Measurements from ENCODE around the gene NOX3.
A peak's percentile ranks its signal among the peaks of the same experiment; 100 is the strongest.
"Not testable (repeated sequence)": the region's sequence is repeated elsewhere in the genome, so short reads cannot be mapped to it uniquely, and the experiment has no call there.

Gene NOX3

DNA sequence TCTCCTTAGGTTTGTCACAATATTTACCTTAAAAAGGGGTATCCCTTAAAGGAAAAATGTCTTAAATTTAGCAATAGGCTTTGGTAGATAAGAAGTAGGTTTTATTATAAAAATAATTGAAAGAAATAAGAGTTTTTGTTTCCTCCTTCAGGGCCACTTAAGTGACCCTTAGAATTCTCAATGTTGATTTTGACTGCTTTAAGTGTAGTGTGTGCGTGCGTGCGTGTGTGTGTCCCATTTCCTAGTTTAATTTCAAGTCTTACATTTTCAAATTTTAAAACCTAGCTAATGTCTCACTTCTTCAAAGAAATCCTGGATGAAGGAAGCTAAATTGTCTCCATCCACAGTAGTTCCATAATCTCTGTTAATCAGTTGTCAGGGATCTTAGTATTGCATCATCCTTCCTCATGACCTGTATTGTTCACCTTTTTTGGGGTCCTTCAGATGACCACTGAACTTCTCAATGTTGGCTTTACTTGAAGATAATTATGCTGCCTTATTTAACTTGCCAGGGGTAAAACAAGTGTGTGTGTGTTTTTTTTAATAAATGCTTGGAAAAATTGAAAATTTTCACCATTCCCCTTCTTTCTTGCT lies 90.7 kb downstream of the NOX3 start:
- no peaks in the 10 kb centered on the region for H3K79me2 ChIP-seq (ENCODE audit: insufficient read depth, low read length)
- H3K9me3 ChIP-seq (ENCODE audit: insufficient read depth, low read depth, low read length), result 0 out of 2 replicates have a peak, but pooled peaks cover 3% of the 10 kb centered on the region
- no peaks in the 10 kb centered on the region for H4K20me1 ChIP-seq (ENCODE audit: insufficient read depth, low read length, poor library complexity, severe bottlenecking)
- no peaks in the 10 kb centered on the region for H3K9me2 ChIP-seq (replicated peaks; ENCODE audit: low read depth, low read length)
- H3K36me3 ChIP-seq (ENCODE audit: insufficient read depth, low read length), result no peaks in the 10 kb centered on the region
- no peak overlapping the region for H3K4me3 ChIP-seq (ENCODE audit: low read length, poor library complexity, severe bottlenecking)
- H3K9ac ChIP-seq (ENCODE audit: low read depth, low read length, poor library complexity, severe bottlenecking), result no peak overlapping the region
- H3K27me3 ChIP-seq (ENCODE audit: insufficient read depth, low read length, poor library complexity, severe bottlenecking), result no peaks in the 10 kb centered on the region
- no peaks in the 10 kb centered on the region for H3K4me1 ChIP-seq (ENCODE audit: insufficient read depth, low read length, poor library complexity, severe bottlenecking)
- H2AFZ ChIP-seq (ENCODE audit: low read length), result no peak overlapping the region
- TF ChIP-seq, protein P1, sequence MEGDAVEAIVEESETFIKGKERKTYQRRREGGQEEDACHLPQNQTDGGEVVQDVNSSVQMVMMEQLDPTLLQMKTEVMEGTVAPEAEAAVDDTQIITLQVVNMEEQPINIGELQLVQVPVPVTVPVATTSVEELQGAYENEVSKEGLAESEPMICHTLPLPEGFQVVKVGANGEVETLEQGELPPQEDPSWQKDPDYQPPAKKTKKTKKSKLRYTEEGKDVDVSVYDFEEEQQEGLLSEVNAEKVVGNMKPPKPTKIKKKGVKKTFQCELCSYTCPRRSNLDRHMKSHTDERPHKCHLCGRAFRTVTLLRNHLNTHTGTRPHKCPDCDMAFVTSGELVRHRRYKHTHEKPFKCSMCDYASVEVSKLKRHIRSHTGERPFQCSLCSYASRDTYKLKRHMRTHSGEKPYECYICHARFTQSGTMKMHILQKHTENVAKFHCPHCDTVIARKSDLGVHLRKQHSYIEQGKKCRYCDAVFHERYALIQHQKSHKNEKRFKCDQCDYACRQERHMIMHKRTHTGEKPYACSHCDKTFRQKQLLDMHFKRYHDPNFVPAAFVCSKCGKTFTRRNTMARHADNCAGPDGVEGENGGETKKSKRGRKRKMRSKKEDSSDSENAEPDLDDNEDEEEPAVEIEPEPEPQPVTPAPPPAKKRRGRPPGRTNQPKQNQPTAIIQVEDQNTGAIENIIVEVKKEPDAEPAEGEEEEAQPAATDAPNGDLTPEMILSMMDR (conservative IDR thresholded peaks at IDR 0.05; ENCODE audit: low read length), result no peak
- TF ChIP-seq EZH2phosphoT487 (IDR thresholded peaks at IDR 0.05; ENCODE audit: borderline replicate concordance), result no peak
- H3F3A ChIP-seq (ENCODE audit: low read depth), result no peaks in the 10 kb centered on the region
- no peak overlapping the region for H3K4me2 ChIP-seq (ENCODE audit: low read depth, low read length, poor library complexity, severe bottlenecking)

DNA sequence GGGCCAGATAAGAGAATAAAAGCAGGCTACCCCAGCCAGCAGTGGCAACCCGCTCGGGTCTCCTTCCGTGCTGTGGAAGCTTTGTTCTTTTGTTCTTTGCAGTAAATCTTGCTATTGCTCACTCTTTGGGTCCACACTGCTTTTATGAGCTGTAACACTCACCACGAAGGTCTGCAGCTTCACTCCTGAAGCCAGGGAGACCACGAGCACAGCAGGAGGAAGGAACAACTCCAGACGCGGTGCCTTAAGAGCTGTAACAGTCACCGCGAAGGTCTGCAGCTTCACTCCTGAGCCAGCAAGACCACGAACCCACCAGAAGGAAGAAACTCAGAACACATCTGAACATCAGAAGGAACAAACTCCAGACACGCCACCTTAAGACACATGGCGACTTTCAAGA lies 91.6 kb downstream of the NOX3 start:
- not testable (repeated sequence) for H3F3A ChIP-seq (ENCODE audit: low read depth); H3K79me2 ChIP-seq (ENCODE audit: insufficient read depth, low read length); H3K4me1 ChIP-seq (ENCODE audit: insufficient read depth, low read length, poor library complexity, severe bottlenecking); H3K36me3 ChIP-seq (ENCODE audit: insufficient read depth, low read length); H3K9me2 ChIP-seq (replicated peaks; ENCODE audit: low read depth, low read length); H2AFZ ChIP-seq (ENCODE audit: low read length); H3K27me3 ChIP-seq (ENCODE audit: insufficient read depth, low read length, poor library complexity, severe bottlenecking); H3K4me3 ChIP-seq (ENCODE audit: low read length, poor library complexity, severe bottlenecking); H3K9me3 ChIP-seq (ENCODE audit: insufficient read depth, low read depth, low read length); H3K9ac ChIP-seq (ENCODE audit: low read depth, low read length, poor library complexity, severe bottlenecking); H4K20me1 ChIP-seq (ENCODE audit: insufficient read depth, low read length, poor library complexity, severe bottlenecking)
- H3K4me2 ChIP-seq (ENCODE audit: low read depth, low read length, poor library complexity, severe bottlenecking), result peak overlapping the region; percentile 43

DNA sequence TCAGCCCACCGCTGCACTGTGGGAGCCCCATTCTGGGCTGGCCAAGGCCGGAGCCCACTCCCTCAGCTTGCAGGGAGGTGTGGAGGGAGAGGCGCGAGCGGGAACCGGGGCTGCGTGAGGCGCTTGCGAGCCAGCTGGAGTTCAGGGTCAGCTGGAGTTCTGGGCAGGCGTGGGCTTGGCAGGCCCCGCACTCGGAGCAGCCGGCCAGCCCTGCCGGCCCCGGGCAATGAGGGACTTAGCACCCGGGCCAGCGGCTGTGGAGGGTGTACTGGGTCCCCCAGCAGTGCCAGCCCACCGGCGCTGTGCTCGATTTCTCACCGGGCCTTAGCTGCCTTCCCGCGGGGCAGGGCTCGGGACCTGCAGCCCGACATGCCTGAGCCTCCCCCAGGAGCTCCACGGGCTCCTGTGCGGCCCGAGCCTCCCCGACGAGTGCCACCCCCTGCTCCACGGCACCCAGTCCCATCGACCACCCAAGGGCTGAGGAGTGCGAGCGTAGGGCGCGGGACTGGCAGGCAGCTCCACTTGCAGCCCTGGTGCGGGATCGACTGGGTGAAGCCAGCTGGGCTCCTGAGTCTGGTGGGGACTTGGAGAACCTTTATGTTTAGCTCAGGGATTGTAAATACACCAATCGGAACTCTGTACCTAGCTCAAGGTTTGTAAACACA lies 92.5 kb downstream of the NOX3 start:
- H3K79me2 ChIP-seq (ENCODE audit: insufficient read depth, low read length); H3K36me3 ChIP-seq (ENCODE audit: insufficient read depth, low read length); H3K4me1 ChIP-seq (ENCODE audit: insufficient read depth, low read length, poor library complexity, severe bottlenecking); H3K9me3 ChIP-seq (ENCODE audit: insufficient read depth, low read depth, low read length); H2AFZ ChIP-seq (ENCODE audit: low read length); H3K4me3 ChIP-seq (ENCODE audit: low read length, poor library complexity, severe bottlenecking); H3K27me3 ChIP-seq (ENCODE audit: insufficient read depth, low read length, poor library complexity, severe bottlenecking); H3F3A ChIP-seq (ENCODE audit: low read depth); H4K20me1 ChIP-seq (ENCODE audit: insufficient read depth, low read length, poor library complexity, severe bottlenecking); H3K9me2 ChIP-seq (replicated peaks; ENCODE audit: low read depth, low read length); H3K4me2 ChIP-seq (ENCODE audit: low read depth, low read length, poor library complexity, severe bottlenecking); H3K9ac ChIP-seq (ENCODE audit: low read depth, low read length, poor library complexity, severe bottlenecking): not testable (repeated sequence)

DNA sequence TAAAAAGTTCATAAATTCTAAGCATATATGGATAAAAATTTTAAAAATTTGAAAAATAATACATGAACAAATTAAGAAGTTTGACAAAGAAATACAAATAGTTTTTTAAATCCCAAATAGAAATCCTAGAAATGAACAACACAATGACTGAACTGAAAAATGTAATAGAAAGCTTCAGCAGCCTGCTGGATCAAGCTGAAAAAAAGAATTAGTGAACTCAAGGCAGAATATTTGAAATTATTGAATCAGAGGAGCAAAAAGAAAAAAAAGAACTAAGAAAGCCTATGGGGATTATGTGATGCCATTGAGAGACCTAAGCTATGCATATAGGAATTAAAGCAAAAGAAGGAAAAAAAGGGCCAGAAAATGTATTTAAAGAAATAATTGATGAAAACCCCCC lies 101.5 kb downstream of the NOX3 start:
- Histone ChIP-seq H3K36me3 (ENCODE audit: insufficient read depth, low read length) (no peaks in the 10 kb centered on the region), H3K9me3 (ENCODE audit: insufficient read depth, low read depth, low read length) (peaks cover 8% of the 10 kb centered on the region; the same call in 1 of the 2 replicates), H3K9ac (ENCODE audit: low read depth, low read length, poor library complexity, severe bottlenecking) (no peak overlapping the region), H3K4me1 (ENCODE audit: insufficient read depth, low read length, poor library complexity, severe bottlenecking) (no peaks in the 10 kb centered on the region), H3K4me3 (ENCODE audit: low read length, poor library complexity, severe bottlenecking) (no peak overlapping the region), H3F3A (ENCODE audit: low read depth) (no peaks in the 10 kb centered on the region), H3K79me2 (ENCODE audit: insufficient read depth, low read length) (no peaks in the 10 kb centered on the region), H3K4me2 (ENCODE audit: low read depth, low read length, poor library complexity, severe bottlenecking) (no peak overlapping the region), H4K20me1 (ENCODE audit: insufficient read depth, low read length, poor library complexity, severe bottlenecking) (no peaks in the 10 kb centered on the region), H3K27me3 (ENCODE audit: insufficient read depth, low read length, poor library complexity, severe bottlenecking) (no peaks in the 10 kb centered on the region), H3K9me2 (replicated peaks; ENCODE audit: low read depth, low read length) (no peaks in the 10 kb centered on the region), H2AFZ (ENCODE audit: low read length) (no peak overlapping the region)
- TF ChIP-seq, protein P1 (conservative IDR thresholded peaks at IDR 0.05; ENCODE audit: low read length), result no peak
- TF ChIP-seq EZH2phosphoT487 (IDR thresholded peaks at IDR 0.05; ENCODE audit: borderline replicate concordance), result no peak
